ENCODE measurements around the gene FARSA. TPM values are rescaled to one million over a fixed set of nuclear protein-coding genes. Genes with fewer than 3 reads are reported as not detected.
A peak's percentile ranks its signal among the peaks of the same experiment; 100 is the strongest.
"Not testable (repeated sequence)": the region's sequence is repeated elsewhere in the genome, so short reads cannot be mapped to it uniquely, and the experiment has no call there.

FARSA gene
- total and polyA plus RNA-seq, 2 of the 4 experiments (the other 2 are of a cell fraction) = 49.3 to 80.9 TPM

- in situ Hi-C loops (cut with MboI; ENCODE audit: low sequenced_read_pairs); H2BK15ac ChIP-seq (ENCODE audit: low read depth, low read length); H3K18ac ChIP-seq (ENCODE audit: low read depth, low read length); H2AK5ac ChIP-seq (ENCODE audit: low read depth, low read length); H3K27me3 ChIP-seq (ENCODE audit: control insufficient read depth, insufficient read depth, low read length); H2BK5ac ChIP-seq (ENCODE audit: low read depth, low read length, poor library complexity, severe bottlenecking); H3K56ac ChIP-seq (ENCODE audit: extremely low read depth, insufficient read depth, low read length); dilution Hi-C loops (cut with HindIII; ENCODE audit: low sequenced_read_pairs, unreplicated experiment); BruUV-seq (replicated peaks); H3K9me3 ChIP-seq (ENCODE audit: control insufficient read depth, insufficient read depth, low read length); DNase-seq; ATAC-seq (ENCODE audit: low read depth); intact Hi-C loops (cut with micrococcal nuclease); H4K91ac ChIP-seq (ENCODE audit: insufficient read depth, low read depth, low read length); H2BK20ac ChIP-seq (ENCODE audit: low read depth, low read length); H3K9me1 ChIP-seq (ENCODE audit: insufficient read depth, low read length); H2BK120ac ChIP-seq (ENCODE audit: low read depth, low read length): not testable (repeated sequence)
- CTCF ChIA-PET = interaction anchor here (3.2 kb wide), 1 partner anchor 10 kb away, joined by 18 read pairs; no protein-coding TSS in a partner anchor
- Histone ChIP-seq H3K36me3 (ENCODE audit: control insufficient read depth, insufficient read depth, low read length) (peaks cover 39% of the 10 kb centered on the region), H2AFZ (replicated peaks; ENCODE audit: low read length, poor library complexity) (peak overlapping the region; percentile 13), H3K27ac (ENCODE audit: insufficient read depth, low read length) (0 out of 2 replicates have a peak overlapping the region, but pooled peaks have one; percentile 9), H3K9ac (ENCODE audit: low read depth, low read length) (peak overlapping the region; percentile 93; the same call in 1 of the 2 replicates), H3K14ac (replicated peaks; ENCODE audit: low read depth, low read length) (0 out of 2 replicates have a peak overlapping the region, but pooled peaks have one; percentile 50), H2AK9ac (replicated peaks; ENCODE audit: low read depth, low read length, poor library complexity) (peak overlapping the region; percentile 88), H3K4me2 (ENCODE audit: low read depth, low read length) (peak overlapping the region; percentile 93), H3K4me3 (ENCODE audit: insufficient read depth, low read depth, low read length) (peak overlapping the region; percentile 98), H3K23ac (ENCODE audit: low read depth, low read length) (peak overlapping the region; percentile 41; the same call in 1 of the 2 replicates), H4K5ac (ENCODE audit: low read depth, low read length) (0 out of 2 replicates have a peak overlapping the region, but pooled peaks have one; percentile 98), H3K79me1 (ENCODE audit: low read depth in 1 of 2, low read length in 2 of 2) (peaks cover 15 to 58% of the 10 kb centered on the region in 2 experiments), H4K20me1 (ENCODE audit: insufficient read depth, low read length) (peaks cover 25% of the 10 kb centered on the region; the same call in 1 of the 2 replicates), H3K4ac (ENCODE audit: low read depth, low read length) (peak overlapping the region; percentile 53; the same call in 1 of the 2 replicates), H4K8ac (ENCODE audit: low read depth in 2 of 2, low read length in 2 of 2) (0 out of 4 replicates have a peak overlapping the region, but pooled peaks of 1 of the 2 experiments have one; percentile 47), H3K4me1 (ENCODE audit: control insufficient read depth, insufficient read depth, low read length) (peaks cover 25% of the 10 kb centered on the region)
- WGBS, 2 experiments (ENCODE audit: extremely low coverage in 2 of 2, insufficient read length in 1 of 2) = no CpG with 5 or more reads among the region's 9 CpGs
- POLR2A ChIA-PET (ENCODE audit: unreplicated experiment) = interaction anchor here (1.0 kb wide), 1 partner anchor 9 kb away, joined by 4 read pairs; the partner anchor contains the start of gene RAD23A
These were observed 22.1 kb upstream of the FARSA start for GRCh38 chr19:12955575-12955974.

All from IMR-90 (cell line).